GM23338 (cell line): Measurements from ENCODE around the gene TNFAIP8L1. TPM values are rescaled to one million over a fixed set of nuclear protein-coding genes. Genes with fewer than 3 reads are reported as not detected.

Experiments
- ATAC-seq: fragments of 200-7000 bp; cut with Tn5 transposase; 3 replicates; pipeline ENCODE4 v1.9.1; 2020
- DNase-seq: peaks from one replicate; pipeline ENCODE4 v3.0.0-alpha.2; 2015; ENCODE audit warnings: low spot score
- H2AFZ ChIP-seq: fragments of 200-600 bp; sonication (generic); 2 replicates; pipeline ENCODE4 v1.8.0; 2016; ENCODE audit warnings: antibody characterized with exemption, mild to moderate bottlenecking, moderate library complexity
- H3F3A ChIP-seq: fragments of 200-600 bp; sonication (generic); replicated peaks from 2 replicates; pipeline ENCODE4 v1.8.0; 2017; ENCODE audit warnings: antibody characterized with exemption, mixed run types, low read depth
- H3K27ac ChIP-seq: fragments of 200-600 bp; sonication (generic); 2 replicates; pipeline ENCODE4 v1.6.1; 2016; ENCODE audit warnings: low read depth
- H3K27me3 ChIP-seq: fragments of 200-600 bp; sonication (generic); 2 replicates; pipeline ENCODE4 v1.8.0; 2016; ENCODE audit warnings: mild to moderate bottlenecking, mixed run types, moderate library complexity; ENCODE audit not compliant: insufficient read depth
- H3K36me3 ChIP-seq: fragments of 200-600 bp; sonication (generic); 2 replicates; pipeline ENCODE4 v1.8.0; 2016; ENCODE audit warnings: mild to moderate bottlenecking; ENCODE audit not compliant: insufficient read depth
- H3K4me1 ChIP-seq: fragments of 200-600 bp; sonication (generic); 2 replicates; pipeline ENCODE4 v1.8.0; 2016; ENCODE audit warnings: mild to moderate bottlenecking, moderate library complexity; ENCODE audit not compliant: insufficient read depth
- H3K4me2 ChIP-seq: fragments of 200-600 bp; sonication (generic); 2 replicates; pipeline ENCODE4 v1.7.1; 2017; ENCODE audit warnings: mixed run types
- H3K4me3 ChIP-seq: fragments of 200-600 bp; sonication (generic); 2 replicates; pipeline ENCODE4 v1.6.1; 2016; ENCODE audit warnings: mixed run types
- H3K79me2 ChIP-seq: fragments of 200-600 bp; sonication (generic); replicated peaks from 2 replicates; pipeline ENCODE4 v1.8.0; 2017; ENCODE audit warnings: mild to moderate bottlenecking; ENCODE audit not compliant: insufficient read depth
- H3K9me2 ChIP-seq: fragments of 200-600 bp; sonication (generic); 2 replicates; pipeline ENCODE4 v1.8.0; 2017; ENCODE audit not compliant: insufficient read depth
- H4K20me1 ChIP-seq: fragments of 200-600 bp; sonication (generic); replicated peaks from 2 replicates; pipeline ENCODE4 v1.8.0; 2017; ENCODE audit warnings: mild to moderate bottlenecking; ENCODE audit not compliant: insufficient read depth
- H3K27ac Mint-ChIP-seq: 2 replicates; pipeline ENCODE4 v1.8.0; 2020; ENCODE audit warnings: inconsistent platforms, mild to moderate bottlenecking, moderate library complexity, mixed read lengths
- H3K27me3 Mint-ChIP-seq: 3 replicates; pipeline ENCODE4 v1.8.0; 2022; ENCODE audit warnings: low read depth, mild to moderate bottlenecking, moderate library complexity, mixed read lengths, inconsistent platforms; ENCODE audit not compliant: insufficient read depth, poor library complexity
- H3K36me3 Mint-ChIP-seq: 3 replicates; pipeline ENCODE4 v1.8.0; 2021; ENCODE audit warnings: low read depth, mild to moderate bottlenecking, inconsistent platforms, moderate library complexity, mixed read lengths
- H3K4me1 Mint-ChIP-seq: 3 replicates; pipeline ENCODE4 v1.8.0; 2020; ENCODE audit warnings: mild to moderate bottlenecking, inconsistent platforms, mixed read lengths
- H3K4me3 Mint-ChIP-seq: 3 replicates; pipeline ENCODE4 v1.8.0; 2021; ENCODE audit warnings: moderate library complexity, mild to moderate bottlenecking, inconsistent platforms, mixed read lengths
- H3K9me3 Mint-ChIP-seq: 3 replicates; pipeline ENCODE4 v1.8.0; 2020; ENCODE audit warnings: moderate library complexity, mild to moderate bottlenecking, inconsistent platforms, mixed read lengths
- CREB1 ChIP-seq: fragments of 250-450 bp; sonication (Bioruptor Pico); IDR thresholded peaks from 2 replicates; pipeline ENCODE4 v1.5.0; 2020; ENCODE audit warnings: low read depth, mild to moderate bottlenecking, moderate library complexity
- CTCF ChIP-seq, 2 experiments: fragments of 200-600 bp in 1 of 2; sonication (generic) in 1 of 2; conservative IDR thresholded peaks; 2 replicates each; pipeline versions ENCODE4 v1.5.1 to v1.6.1; 2016 to 2017; ENCODE audit warnings: antibody characterized with exemption in 2 of 2, low read depth in 2 of 2, mild to moderate bottlenecking in 2 of 2, moderate library complexity in 1 of 2
- ETS1 ChIP-seq: IDR thresholded peaks from 2 replicates; pipeline ENCODE4 v1.6.1; 2016; ENCODE audit warnings: antibody characterized with exemption
- EZH2 ChIP-seq: fragments of 200-600 bp; sonication (generic); IDR thresholded peaks from one replicate; pipeline ENCODE4 v1.8.0; 2017; ENCODE audit warnings: antibody characterized with exemption, mild to moderate bottlenecking, low read depth; ENCODE audit not compliant: unreplicated experiment
- NANOG ChIP-seq: IDR thresholded peaks from 2 replicates; pipeline ENCODE4 v1.6.1; 2016; ENCODE audit warnings: antibody characterized with exemption, borderline replicate concordance
- POLR2AphosphoS5 ChIP-seq: IDR thresholded peaks from 2 replicates; pipeline ENCODE4 v1.6.1; 2016; ENCODE audit warnings: antibody characterized with exemption, low read depth
- REST ChIP-seq: IDR thresholded peaks from one replicate; pipeline ENCODE4 v1.6.1; 2018; ENCODE audit warnings: antibody characterized with exemption; ENCODE audit not compliant: unreplicated experiment
- STAT1 ChIP-seq: IDR thresholded peaks from one replicate; pipeline ENCODE4 v1.6.1; 2016; ENCODE audit warnings: antibody characterized with exemption; ENCODE audit not compliant: unreplicated experiment
- ZNF114 ChIP-seq: fragments of 250-450 bp; sonication (Bioruptor Pico); IDR thresholded peaks from 2 replicates; pipeline ENCODE4 v1.5.0; 2020; ENCODE audit warnings: mild to moderate bottlenecking, moderate library complexity
- ZNF331 ChIP-seq: fragments of 250-450 bp; sonication (Bioruptor Pico); IDR thresholded peaks from 2 replicates; pipeline ENCODE4 v1.5.0; 2020; ENCODE audit warnings: low read depth, mild to moderate bottlenecking, moderate library complexity
- ZNF462 ChIP-seq: fragments of 250-450 bp; sonication (Bioruptor Pico); IDR thresholded peaks from 2 replicates; pipeline ENCODE4 v1.5.0; 2020; ENCODE audit warnings: mild to moderate bottlenecking, moderate library complexity
- polyA plus RNA-seq: library from polyadenylated mRNA; unstranded; fragments of >200 nt; fragmentation: Nextera tagmentation; extraction: Ambion mirVana; gene quantifications from 2 replicates; pipeline ENCODE4 v1.2.1, GENCODE V29; 2016
- total RNA-seq: library from RNA; depleted of rRNA; stranded (reverse); fragments of >200 nt; shearing (Covaris generic); gene quantifications from 2 replicates; pipeline ENCODE4 v1.2.3, GENCODE V29; 2014

The TNFAIP8L1 gene
- total and polyA plus RNA-seq, 2 experiments from 2014 or later = 2.7 to 4.1 TPM

- no peak for TF ChIP-seq ZNF462
Observed at GRCh38 chr19:4686700-4687099, 47.4 kb downstream of the TNFAIP8L1 start (continued).

GRCh38 chr19:4687396-4687795 lies 48.1 kb downstream of the TNFAIP8L1 start:
- no peak for ATAC-seq
- H3K4me1 ChIP-seq = no peaks in the 10 kb centered on the region
- no peak overlapping the region for H3K27ac ChIP-seq
- peaks cover 23% of the 10 kb centered on the region for H3K36me3 Mint-ChIP-seq
- no peaks in the 10 kb centered on the region for H3F3A ChIP-seq
- no peaks in the 10 kb centered on the region for H3K9me2 ChIP-seq
- H3K36me3 ChIP-seq = no peaks in the 10 kb centered on the region
- no peaks in the 10 kb centered on the region for H3K9me3 Mint-ChIP-seq
- H4K20me1 ChIP-seq = no peaks in the 10 kb centered on the region
- H3K27me3 ChIP-seq = no peaks in the 10 kb centered on the region
- H3K4me3 Mint-ChIP-seq = no peak overlapping the region
- DNase-seq = no peak
- H2AFZ ChIP-seq = no peak overlapping the region
- H3K27ac Mint-ChIP-seq = no peak overlapping the region
- no peak overlapping the region for H3K4me2 ChIP-seq
- H3K4me1 Mint-ChIP-seq = no peaks in the 10 kb centered on the region
- peaks cover 3% of the 10 kb centered on the region for H3K27me3 Mint-ChIP-seq
- no peaks in the 10 kb centered on the region for H3K79me2 ChIP-seq
- H3K4me3 ChIP-seq = no peak overlapping the region
- TF ChIP-seq CREB1 (CRISPR knock-in tag) = no peak
- no peak for TF ChIP-seq CTCF (conservative IDR thresholded peaks at IDR 0.05; ENCODE audit: low read depth in 2 of 2)
- TF ChIP-seq REST = no peak
- no peak for TF ChIP-seq STAT1
- no peak for TF ChIP-seq POLR2AphosphoS5
- TF ChIP-seq EZH2 = no peak
- no peak for TF ChIP-seq ZNF331 (CRISPR knock-in tag)
- TF ChIP-seq ETS1 = no peak
- no peak for TF ChIP-seq ZNF114 (CRISPR knock-in tag)
- no peak for TF ChIP-seq NANOG
